Loucy (cell line): Measurements from ENCODE around the gene CYBB.

Experiments used
- H2AFZ ChIP-seq: fragments of 200-600 bp; sonication (generic); 2 replicates; pipeline ENCODE4 v1.6.0; 2016; ENCODE audit warnings: antibody characterized with exemption, mild to moderate bottlenecking, low read length, moderate library complexity
- H3F3A ChIP-seq: fragments of 200-600 bp; 2 replicates; pipeline ENCODE4 v1.6.0; 2016; ENCODE audit warnings: antibody characterized with exemption, low read depth, mild to moderate bottlenecking
- H3K27me3 ChIP-seq: fragments of 200-600 bp; sonication (generic); 2 replicates; pipeline ENCODE4 v1.6.1; 2014; ENCODE audit warnings: low read length, mild to moderate bottlenecking; ENCODE audit not compliant: insufficient read depth, poor library complexity, severe bottlenecking
- H3K36me3 ChIP-seq: fragments of 200-600 bp; sonication (generic); 2 replicates; pipeline ENCODE4 v1.6.1; 2016; ENCODE audit warnings: low read length; ENCODE audit not compliant: insufficient read depth
- H3K4me1 ChIP-seq: fragments of 200-600 bp; sonication (generic); 2 replicates; pipeline ENCODE4 v1.5.1; 2014; ENCODE audit warnings: low read length, mild to moderate bottlenecking; ENCODE audit not compliant: insufficient read depth, poor library complexity, severe bottlenecking
- H3K4me2 ChIP-seq: fragments of 200-600 bp; sonication (generic); 2 replicates; pipeline ENCODE4 v1.6.0; 2014; ENCODE audit warnings: antibody characterized with exemption, low read length, low read depth, mild to moderate bottlenecking; ENCODE audit not compliant: poor library complexity, severe bottlenecking
- H3K4me3 ChIP-seq: fragments of 200-600 bp; sonication (generic); 2 replicates; pipeline ENCODE4 v1.5.1; 2014; ENCODE audit warnings: low read length, mild to moderate bottlenecking, mixed read lengths; ENCODE audit not compliant: poor library complexity, severe bottlenecking
- H3K79me2 ChIP-seq: fragments of 200-600 bp; sonication (generic); 2 replicates; pipeline ENCODE4 v1.6.1; 2014; ENCODE audit warnings: low read length; ENCODE audit not compliant: insufficient read depth
- H3K9ac ChIP-seq: fragments of 200-600 bp; sonication (generic); 2 replicates; pipeline ENCODE4 v1.6.0; 2014; ENCODE audit warnings: mild to moderate bottlenecking, low read depth, low read length, moderate library complexity; ENCODE audit not compliant: poor library complexity, severe bottlenecking
- H3K9me2 ChIP-seq: fragments of 200-600 bp; sonication (generic); replicated peaks from 2 replicates; pipeline ENCODE4 v1.6.1; 2016; ENCODE audit warnings: low read depth, low read length, mixed read lengths
- H3K9me3 ChIP-seq: fragments of 200-600 bp; sonication (generic); 2 replicates; pipeline ENCODE4 v1.6.1; 2014; ENCODE audit warnings: mild to moderate bottlenecking, antibody characterized with exemption, low read length, low read depth; ENCODE audit not compliant: insufficient read depth
- H4K20me1 ChIP-seq: fragments of 200-600 bp; sonication (generic); 2 replicates; pipeline ENCODE4 v1.6.0; 2014; ENCODE audit warnings: antibody characterized with exemption, low read length, mild to moderate bottlenecking; ENCODE audit not compliant: insufficient read depth, poor library complexity, severe bottlenecking
- CTCF ChIP-seq: fragments of 200-600 bp; sonication (generic); conservative IDR thresholded peaks from 2 replicates; pipeline ENCODE4 v1.5.1; 2014; ENCODE audit warnings: mild to moderate bottlenecking, antibody characterized with exemption, low read length
- EZH2phosphoT487 ChIP-seq: fragments of 200-600 bp; IDR thresholded peaks from 2 replicates; pipeline ENCODE4 v1.6.1; 2018; ENCODE audit warnings: antibody characterized with exemption, mild to moderate bottlenecking, moderate library complexity, borderline replicate concordance

Gene CYBB

GRCh38 chrX:37802028-37802427 is 22.2 kb downstream of the CYBB start:
- no peaks in the 10 kb centered on the region for H3K36me3 ChIP-seq
- no peaks in the 10 kb centered on the region for H3K27me3 ChIP-seq
- H2AFZ ChIP-seq: no peak overlapping the region
- H3K4me3 ChIP-seq: no peak overlapping the region
- no peaks in the 10 kb centered on the region for H3K79me2 ChIP-seq
- H4K20me1 ChIP-seq: no peaks in the 10 kb centered on the region
- peaks cover 5% of the 10 kb centered on the region for H3K4me1 ChIP-seq
- H3K9ac ChIP-seq: no peak overlapping the region
- H3F3A ChIP-seq: no peaks in the 10 kb centered on the region
- no peaks in the 10 kb centered on the region for H3K9me2 ChIP-seq
- H3K9me3 ChIP-seq: no peaks in the 10 kb centered on the region
- TF ChIP-seq CTCF: no peak
- TF ChIP-seq EZH2phosphoT487: no peak
- no peak overlapping the region for H3K4me2 ChIP-seq

- H3K27me3 ChIP-seq: no peaks in the 10 kb centered on the region
- no peak overlapping the region for H3K9ac ChIP-seq
- no peaks in the 10 kb centered on the region for H3K9me3 ChIP-seq
- H3F3A ChIP-seq: no peaks in the 10 kb centered on the region
- peaks cover 3% of the 10 kb centered on the region for H3K4me1 ChIP-seq
- H3K36me3 ChIP-seq: no peaks in the 10 kb centered on the region
- no peaks in the 10 kb centered on the region for H3K79me2 ChIP-seq
- no peaks in the 10 kb centered on the region for H3K9me2 ChIP-seq
- H2AFZ ChIP-seq: no peak overlapping the region
- no peak overlapping the region for H3K4me2 ChIP-seq
- TF ChIP-seq CTCF (no peak), EZH2phosphoT487 (no peak)
- no peaks in the 10 kb centered on the region for H4K20me1 ChIP-seq
- no peak overlapping the region for H3K4me3 ChIP-seq
Observed at GRCh38 chrX:37803057-37803456, 23.2 kb downstream of the CYBB start.

GRCh38 chrX:37809970-37810369 is 30.1 kb downstream of the CYBB start:
- Histone ChIP-seq H3K27me3 (no peaks in the 10 kb centered on the region), H3K9me3 (no peaks in the 10 kb centered on the region), H3K36me3 (no peaks in the 10 kb centered on the region), H3F3A (no peaks in the 10 kb centered on the region), H3K4me2 (no peak overlapping the region), H3K79me2 (no peaks in the 10 kb centered on the region), H4K20me1 (no peaks in the 10 kb centered on the region), H3K9me2 (no peaks in the 10 kb centered on the region), H3K9ac (no peak overlapping the region), H3K4me3 (no peak overlapping the region), H3K4me1 (no peaks in the 10 kb centered on the region), H2AFZ (no peak overlapping the region)
- TF ChIP-seq EZH2phosphoT487 (no peak), CTCF (no peak)
